COLO668 (cell line): ENCODE results near the gene ACACB.

Experiments used
- DNase-seq: peaks from one replicate; lab custom pipeline; 2025; ENCODE audit not compliant: unreplicated experiment; lab: John Stamatoyannopoulos, UW

The ACACB gene

DNA sequence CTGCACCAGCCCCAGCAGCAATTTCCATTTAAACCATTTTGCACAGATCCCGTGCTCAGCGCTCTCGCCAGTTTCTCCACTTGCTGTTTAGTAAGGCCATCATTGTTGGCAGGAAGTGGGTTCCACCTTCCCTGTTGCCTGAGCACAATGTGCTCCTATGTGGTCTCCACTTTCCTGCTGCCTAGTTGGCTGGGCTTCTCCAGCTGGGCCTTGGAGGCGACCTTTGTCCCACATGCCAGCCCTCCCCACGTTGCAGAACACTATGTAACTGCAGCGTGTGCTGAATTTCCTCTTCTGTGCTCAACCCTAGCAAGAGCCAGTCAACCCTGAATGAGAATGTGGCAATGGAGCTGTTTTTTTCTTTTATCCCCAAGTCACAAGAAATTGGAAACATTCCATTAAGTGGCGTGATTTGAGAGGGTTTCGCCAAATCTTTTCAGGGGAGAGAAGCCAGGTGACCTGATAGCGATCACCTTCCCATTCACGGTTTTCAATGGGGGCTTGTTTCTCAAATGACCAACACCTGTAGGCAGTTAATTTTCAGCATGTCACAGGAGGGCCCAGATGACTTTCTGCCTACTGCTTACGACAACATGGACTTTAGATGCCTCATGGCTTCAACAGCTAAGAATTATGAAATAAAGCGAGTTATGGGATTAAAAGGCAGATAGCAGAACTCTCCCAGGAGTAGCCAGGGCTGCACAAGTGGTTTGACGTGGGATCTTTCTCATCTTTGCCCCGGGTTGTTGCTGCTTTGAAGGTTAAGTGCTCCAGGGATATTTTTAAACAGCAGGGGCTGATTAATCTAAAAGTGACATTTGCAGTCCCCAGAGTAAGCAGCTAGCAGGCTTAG, at the start of gene ACACB:
Gene ACACB, plus strand, starts transcription at position 830 of the 853 bp plus-strand sequence. CDS start 22,819 bp downstream, outside the sequence.
- DNase-seq, result no peak

DNA sequence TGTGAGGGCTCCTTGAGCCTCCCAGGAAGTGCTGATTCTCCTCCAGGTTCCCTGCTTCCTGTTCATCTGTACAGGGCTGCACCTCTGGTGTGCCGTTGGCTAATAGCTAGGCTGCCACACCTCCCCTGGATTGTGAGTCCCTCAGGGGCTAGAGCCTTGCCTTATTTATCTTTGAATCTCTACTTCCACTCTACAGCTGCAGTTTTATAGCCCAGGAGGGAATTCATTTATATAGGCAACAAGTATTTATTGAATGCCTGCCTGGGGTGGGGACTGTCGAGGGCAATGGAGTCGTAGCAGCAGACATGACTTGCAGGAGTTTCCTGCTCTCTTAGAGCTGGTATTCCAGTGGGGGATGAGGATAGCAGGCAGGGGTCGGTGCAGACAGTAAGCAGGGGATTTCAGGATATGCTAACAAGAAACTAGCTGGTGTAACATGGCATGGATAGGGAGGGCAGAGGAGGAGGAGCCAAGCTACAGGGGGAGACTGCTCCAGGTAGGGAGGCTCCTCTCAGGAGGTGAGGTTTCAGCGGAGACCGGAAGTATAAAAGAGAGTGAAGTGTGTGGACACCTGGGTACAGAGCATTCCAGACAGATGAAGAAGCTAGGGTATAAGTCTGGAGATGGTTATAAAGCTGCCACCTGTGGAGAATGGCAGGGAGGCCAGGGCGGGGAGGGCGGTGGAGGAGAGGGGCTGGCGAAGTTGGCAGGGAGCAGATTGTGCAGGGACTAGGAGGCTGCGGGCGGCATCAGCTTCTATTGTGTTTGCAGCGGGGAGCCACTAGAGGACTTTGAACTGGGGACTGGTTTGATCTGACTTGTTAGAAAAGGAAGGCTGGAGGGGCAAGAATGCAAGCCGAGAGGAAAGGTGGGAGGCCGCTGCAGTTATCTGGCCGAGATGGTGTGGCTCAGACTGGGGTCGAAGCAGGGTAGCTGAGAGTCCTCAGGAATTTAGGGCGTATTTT, 46.8 kb upstream of the ACACB start:
- DNase-seq, result no peak

DNA sequence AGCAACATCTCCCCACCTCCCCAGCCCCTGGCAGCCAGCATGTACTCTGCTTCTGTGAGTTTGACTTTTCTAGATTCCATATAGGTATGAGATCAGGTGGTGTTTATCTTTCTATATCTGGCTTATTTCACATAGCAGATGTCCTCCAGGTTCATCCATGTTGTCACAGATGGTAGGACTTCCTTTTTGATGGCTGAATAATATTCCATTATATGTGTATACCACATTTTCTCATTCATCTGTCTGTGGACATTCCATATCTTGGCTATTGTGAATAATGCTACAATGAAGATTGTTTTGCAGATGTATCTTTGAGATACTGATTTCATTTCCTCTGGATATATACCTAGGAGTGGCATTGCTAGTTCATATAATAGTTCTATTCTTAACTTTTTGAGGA, 41.5 kb upstream of the ACACB start:
- no peak for DNase-seq

DNA sequence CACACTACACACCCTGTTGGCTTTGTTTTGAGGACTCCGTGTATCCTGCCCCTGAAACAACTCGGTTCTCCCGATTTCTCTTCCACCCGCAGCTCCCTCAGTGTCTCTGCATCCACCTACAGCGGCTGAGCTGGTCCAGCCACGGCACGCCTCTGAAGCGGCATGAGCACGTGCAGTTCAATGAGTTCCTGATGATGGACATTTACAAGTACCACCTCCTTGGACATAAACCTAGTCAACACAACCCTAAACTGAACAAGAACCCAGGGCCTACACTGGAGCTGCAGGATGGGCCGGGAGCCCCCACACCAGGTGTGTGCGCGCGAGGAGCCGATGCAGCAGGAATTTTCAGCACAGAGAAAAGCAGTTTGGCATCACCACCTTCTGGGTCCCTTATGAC, 33.6 kb upstream of the ACACB start:
- no peak for DNase-seq

DNA sequence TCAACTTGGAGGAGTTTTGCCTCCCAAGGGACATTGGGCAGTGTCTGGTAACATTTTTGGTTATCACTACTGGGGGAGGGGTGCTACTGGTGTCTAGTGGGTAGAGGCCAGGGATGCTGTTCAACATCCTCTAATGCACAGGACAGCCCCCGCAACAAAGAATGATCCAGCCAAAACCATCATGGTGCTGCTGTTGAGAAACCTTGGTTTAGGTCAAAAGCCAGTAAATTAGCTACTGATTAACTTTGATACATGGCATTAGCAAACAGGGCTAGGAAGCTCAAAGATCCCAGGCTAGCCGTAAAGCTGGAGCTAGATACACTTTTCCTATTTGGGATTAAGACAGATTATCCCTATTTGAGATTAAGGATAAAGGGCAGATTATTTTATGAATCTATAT, 32.0 kb upstream of the ACACB start:
- no peak for DNase-seq

DNA sequence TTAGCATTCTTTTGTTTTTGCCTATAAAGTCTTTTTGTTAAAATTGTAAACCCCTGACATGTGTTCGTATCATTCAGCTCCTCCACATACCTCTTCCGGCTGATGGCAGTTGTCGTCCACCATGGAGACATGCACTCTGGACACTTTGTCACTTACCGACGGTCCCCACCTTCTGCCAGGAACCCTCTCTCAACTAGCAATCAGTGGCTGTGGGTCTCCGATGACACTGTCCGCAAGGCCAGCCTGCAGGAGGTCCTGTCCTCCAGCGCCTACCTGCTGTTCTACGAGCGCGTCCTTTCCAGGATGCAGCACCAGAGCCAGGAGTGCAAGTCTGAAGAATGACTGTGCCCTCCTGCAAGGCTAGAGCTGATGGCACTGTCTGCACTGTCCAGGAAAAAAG, 30.8 kb upstream of the ACACB start:
- no peak for DNase-seq

DNA sequence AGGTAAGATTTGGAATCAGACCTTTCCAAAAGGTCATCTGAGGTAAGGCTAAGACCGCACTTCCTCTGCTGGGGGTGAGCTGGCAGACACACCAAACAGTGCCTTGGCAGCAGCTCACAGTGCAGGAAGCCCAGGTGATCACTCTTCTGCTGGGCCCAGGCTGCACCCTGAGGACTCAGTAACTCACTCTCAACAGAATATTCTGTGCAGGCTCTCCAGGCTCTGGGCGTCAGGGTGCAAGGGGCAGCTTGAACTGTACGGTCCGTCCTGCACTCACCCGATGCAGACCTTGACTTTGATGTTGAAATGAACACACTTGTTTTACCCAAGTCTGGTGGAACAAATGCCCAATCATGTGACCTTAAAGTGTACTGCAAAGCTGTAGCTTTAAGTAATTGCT, 29.1 kb upstream of the ACACB start:
- no peak for DNase-seq

DNA sequence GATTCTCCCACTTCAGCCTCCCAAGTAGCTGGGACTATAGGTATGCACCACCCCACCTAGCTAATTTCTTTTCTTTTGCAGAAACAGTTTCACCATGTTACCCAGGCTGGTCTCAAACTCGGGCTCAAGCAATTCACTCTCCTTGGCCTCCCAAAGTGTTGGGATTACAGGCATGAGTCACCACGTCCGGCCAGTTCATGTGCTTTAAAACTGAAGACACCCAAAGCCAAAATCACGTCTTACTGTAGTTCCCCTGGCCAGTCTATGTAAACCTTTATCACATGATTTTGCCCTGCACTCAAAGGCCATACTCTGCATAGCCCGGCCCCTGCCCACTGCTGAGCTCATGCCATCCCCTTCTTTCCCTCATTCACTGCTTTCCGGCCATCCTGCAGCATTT, 27.6 kb upstream of the ACACB start:
- DNase-seq, result no peak

DNA sequence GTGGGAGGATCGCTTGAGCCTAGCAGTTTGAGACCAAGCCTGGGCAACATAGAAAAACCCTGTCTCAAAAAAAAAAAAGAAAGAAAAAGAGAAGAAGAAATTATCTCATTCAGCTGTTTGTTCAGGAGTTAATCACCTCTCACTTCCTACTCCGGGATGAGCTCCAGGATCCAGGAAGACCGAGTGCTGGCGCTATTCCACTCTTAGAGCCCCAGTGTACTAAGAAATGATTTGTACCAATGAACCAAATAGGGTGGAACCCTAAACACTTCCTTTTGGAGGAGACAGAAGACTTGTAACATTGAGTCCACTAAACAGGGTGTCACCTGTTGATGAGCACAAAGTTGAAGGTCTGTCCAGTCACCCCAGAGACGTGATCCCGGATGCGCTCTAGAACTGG, 26.7 kb upstream of the ACACB start:
- no peak for DNase-seq

DNA sequence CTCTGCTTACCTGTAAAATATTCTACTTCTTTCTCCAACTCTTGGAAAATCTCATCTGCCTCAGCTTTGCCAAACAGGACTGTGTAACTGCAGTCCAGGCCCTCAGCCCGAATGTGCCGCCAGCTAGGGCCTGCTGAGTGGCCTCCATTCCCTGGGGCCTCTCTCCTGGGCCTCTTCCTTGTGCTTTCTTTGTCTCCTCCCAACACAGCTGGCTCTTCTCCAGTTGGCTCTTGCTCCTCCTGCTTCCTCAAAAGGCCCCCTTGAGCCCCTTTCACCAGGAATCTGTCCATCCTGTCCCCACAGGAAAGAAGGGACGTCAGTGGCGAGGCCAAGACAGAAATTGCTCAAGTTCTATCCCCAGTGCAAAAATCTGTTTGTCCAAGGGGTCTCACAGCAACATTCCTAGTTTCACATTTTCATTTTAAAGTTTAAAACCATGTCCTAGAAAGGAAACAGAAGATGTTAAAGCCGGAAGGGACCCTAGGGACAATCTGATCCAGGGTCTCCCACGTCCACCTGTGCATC, 23.8 kb upstream of the ACACB start:
- DNase-seq, result no peak

DNA sequence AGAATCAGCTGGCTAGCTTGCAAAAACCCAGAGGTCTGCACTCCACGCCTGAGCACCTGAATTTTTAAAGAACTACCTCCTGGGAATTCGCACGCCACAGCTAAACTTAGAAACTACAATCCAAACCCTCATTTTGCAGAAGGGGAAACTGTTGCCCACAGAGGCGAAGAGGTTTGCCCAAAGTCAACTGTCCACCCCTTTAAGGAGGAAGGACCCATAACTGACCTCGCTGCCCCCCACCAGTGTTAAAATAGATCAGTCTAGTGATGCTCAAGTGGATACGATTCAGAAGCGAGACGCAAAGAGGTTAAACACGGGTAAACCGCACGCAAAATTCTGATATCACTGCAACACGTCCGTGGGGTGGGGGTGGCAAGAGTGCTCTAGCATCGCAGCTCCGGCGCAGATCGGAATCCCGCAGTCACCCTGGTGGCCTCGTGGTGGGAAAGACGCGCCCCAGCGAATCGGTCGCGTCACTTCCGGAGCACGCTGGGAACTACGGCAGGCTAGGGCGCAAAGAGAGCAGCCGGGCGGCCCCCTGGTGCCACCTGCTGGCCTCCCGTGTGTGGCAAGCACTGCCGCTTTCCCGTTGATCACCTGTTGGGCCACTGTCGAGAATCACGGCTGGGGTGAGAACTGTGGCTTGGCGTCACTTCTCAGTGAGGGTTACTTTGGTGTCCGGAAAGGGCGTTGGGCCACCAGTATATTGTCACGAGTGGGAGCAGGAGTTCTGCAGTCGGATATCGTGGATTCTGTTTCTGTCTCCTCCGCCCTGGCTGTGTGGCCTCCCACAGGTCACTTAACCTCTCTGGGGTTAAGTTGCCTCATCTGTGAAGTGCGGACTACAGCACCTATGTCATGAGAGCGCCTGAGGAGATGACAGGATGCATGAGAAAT, 23.1 kb upstream of the ACACB start, which contains the start of gene ALKBH2:
Gene ALKBH2, minus strand, starts transcription at position 451 of the 897 bp plus-strand sequence. CDS start 686 bp downstream, outside the sequence.
- DNase-seq, result peak; percentile 97

DNA sequence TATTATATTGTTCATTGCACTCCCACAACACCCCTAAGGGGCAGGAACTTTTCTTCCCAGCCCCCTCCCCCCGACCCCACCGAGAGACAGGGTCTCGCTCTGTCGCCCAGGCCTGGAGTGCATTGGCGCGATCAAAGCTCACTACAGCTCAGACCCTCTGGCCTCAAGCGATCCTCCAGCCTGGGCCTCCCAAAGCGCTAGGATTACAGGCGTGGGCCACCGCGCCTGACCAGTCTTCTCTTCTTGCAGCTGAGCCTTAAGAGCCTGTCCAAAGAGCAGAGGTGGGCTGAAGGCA, 19.3 kb upstream of the ACACB start:
- no peak for DNase-seq

DNA sequence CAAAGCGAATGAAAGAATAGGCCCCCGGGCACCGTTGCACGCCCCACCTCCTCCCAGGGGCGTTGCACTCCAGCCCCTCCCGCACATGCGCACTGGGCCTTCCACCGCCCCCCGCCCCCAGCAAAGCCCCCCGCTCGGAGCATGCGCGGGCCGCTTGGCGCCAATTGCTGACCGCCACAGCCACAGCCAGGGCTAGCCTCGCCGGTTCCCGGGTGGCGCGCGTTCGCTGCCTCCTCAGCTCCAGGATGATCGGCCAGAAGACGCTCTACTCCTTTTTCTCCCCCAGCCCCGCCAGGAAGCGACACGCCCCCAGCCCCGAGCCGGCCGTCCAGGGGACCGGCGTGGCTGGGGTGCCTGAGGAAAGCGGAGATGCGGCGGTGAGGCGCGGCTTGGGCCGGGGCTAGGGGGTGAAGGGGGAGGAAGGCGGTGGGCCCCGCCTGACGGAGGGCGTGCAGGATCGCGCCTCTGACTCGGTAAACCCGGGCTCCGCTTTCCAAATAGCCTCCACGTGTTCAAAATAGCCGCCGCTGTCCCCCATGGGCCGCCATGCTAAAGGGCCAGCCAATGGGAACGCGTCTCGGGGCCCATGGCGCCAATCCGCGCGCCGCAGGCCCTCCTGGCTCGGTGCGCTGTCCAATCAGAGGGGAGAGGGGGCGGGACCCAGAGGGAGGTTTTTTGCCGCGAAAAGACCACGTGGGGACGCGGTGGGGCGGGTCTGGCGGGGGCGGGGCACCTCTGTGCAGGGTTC, 18.8 kb upstream of the ACACB start, which contains the start of gene UNG:
Gene UNG, plus strand, starts transcription at position 163 of the 748 bp plus-strand sequence. Its CDS starts 83 bp downstream, at position 246.
- peak; percentile 98 for DNase-seq

DNA sequence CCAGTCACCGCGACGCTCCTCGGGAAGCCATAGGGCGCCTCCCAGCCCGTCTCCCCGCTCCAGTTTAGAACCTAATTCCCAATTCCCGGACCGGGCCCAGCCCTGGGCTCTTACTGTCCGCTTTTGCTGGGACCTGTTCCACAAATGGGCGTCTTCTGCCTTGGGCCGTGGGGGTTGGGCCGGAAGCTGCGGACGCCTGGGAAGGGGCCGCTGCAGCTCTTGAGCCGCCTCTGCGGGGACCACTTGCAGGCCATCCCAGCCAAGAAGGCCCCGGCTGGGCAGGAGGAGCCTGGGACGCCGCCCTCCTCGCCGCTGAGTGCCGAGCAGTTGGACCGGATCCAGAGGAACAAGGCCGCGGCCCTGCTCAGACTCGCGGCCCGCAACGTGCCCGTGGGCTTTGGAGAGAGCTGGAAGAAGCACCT, 18.2 kb upstream of the ACACB start:
- DNase-seq, result no peak

DNA sequence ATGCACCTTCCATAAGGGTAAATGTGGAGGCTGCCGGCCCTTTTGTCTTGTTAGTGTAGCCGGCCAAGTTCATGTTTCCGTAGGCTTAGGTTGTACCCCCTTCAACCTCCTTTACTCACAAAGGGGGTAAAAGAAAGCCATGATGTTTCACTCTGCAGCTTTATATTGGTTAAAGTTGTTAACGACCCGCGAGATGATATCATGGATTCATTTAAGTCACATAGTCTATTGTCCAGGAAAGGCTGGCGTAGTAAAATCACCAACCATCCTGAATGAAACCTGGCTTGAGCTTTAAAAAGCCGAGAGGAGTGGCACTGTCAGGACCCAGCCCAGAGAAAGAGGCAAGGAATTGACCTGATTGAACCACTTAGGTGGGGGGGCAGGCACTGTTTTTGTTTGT, 17.7 kb upstream of the ACACB start:
- no peak for DNase-seq

DNA sequence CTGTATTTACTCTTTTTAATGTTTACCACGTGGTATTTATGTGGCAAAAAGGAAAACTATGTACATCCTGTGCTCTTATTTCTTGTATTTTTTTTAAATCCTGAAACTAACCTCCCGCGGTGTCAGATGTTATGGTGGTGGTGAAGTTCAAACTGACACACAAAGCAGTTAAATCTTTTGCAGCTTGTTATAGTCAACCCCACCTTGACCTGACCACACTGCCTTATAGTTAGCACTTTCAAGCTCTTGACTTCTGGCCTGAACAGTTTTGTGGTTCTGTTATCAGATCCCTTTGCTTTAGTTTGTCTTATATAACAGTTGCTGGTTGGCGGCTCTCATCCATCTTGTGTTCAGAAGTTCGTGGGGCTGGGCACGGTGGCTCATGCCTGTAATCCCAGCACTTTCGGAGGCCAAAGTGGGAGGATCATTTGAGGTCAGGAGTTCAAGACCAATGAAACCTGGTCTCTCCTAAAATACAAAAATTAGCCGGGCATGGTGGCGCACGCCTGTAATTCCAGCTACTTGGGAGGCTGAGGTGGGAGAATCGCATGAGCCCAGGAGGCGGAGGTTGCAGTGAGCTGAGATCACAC, 16.9 kb upstream of the ACACB start:
- DNase-seq, result no peak

DNA sequence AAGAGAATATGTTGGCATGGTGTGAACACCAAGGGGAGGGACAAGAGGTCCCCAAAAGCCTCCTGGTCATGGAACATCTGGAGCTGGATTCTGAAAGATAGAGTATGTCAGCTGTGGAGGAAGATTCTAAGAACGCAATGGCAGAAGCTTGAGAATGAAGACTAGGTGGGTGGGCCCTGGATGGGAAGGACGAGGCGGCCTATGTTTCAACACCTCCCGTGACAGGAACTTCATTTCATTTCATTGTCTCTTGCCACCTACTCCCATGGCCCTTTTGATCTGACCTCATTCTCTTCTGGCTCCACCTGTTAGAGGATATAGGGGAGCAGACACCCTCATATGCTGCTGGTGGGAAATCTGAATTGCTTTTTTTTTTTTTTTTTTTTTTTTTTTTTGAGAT, 15.6 kb upstream of the ACACB start:
- no peak for DNase-seq

DNA sequence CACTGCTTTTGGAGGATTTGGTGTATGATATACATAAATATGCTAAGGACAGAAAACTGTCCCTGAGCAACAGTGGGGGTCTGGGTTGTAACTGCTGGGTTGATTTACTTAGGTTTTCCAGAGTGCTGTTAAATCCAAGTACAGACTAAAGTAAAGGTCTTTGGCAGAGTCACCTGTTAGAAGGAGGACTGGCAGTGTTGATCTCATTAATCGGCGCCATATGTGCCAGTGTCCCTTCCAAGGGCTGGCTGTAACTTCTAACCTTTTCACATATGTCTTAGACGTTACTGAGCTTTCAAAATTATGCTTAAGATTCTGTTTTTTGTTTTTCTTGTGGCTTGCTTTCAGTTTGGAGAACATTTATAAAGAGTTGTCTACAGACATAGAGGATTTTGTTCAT, 13.9 kb upstream of the ACACB start:
- DNase-seq, result no peak

DNA sequence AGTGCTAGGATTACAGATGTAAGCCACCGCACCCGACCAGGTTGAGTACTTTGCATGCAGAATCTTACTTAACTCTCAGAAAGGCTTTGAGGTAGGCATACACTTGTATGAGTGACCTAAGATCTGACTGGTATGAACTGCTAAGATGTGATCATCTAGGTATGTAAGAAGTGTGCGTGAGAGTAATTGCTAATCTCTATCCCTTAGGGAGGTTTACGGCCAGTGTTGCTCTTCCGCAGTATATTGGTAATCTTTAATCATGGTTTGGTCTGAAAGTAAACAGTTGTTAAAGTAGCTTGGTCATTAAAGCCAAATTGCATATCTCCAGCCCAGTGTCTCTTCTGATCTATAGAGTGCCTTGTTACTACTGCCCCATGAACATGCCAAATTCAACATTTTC, 11.2 kb upstream of the ACACB start:
- DNase-seq, result no peak
